ENCODE measurements around the gene NPAS2. TPM values are rescaled to one million over a fixed set of nuclear protein-coding genes. Genes with fewer than 3 reads are reported as not detected.

NPAS2 gene
- total RNA-seq, 6 donors from 2014 or later, result 13.8 to 52.5 (median 23.0) TPM

DNA sequence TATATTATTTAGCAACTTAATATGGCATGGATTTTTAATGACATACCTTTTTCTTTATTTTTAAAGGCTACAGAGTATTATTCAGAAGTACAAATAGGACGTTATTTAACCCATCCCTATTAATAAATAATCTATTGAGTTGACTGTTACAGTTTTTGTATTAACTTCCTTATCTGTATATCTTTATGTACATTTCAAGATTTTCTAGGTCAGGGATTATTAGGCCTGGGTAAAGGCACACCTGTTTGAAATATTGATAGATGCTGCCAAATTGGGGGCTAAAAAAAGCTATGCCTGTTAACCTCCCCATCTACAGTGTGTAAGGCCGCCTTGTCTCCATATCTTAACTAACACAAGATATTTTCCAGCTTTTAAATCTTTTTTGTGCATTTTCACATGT, 6.6 kb downstream of the NPAS2 start:
- Histone ChIP-seq H3K9me3 (peaks cover 0 to 5% (median 0%) of the 10 kb centered on the region in 4 donors), H3K4me3 (no peak overlapping the region), H3K27ac (no peak overlapping the region), H3K36me3 (no peaks in the 10 kb centered on the region), H3K27me3 (no peaks in the 10 kb centered on the region), H3K4me1 (no peaks in the 10 kb centered on the region)
- no peak for TF ChIP-seq POLR2AphosphoS5 (IDR thresholded peaks at IDR 0.05)
- no peak for TF ChIP-seq POLR2A (IDR thresholded peaks at IDR 0.05)
- TF ChIP-seq EP300 (IDR thresholded peaks at IDR 0.05), result no peak
- TF ChIP-seq, protein P1, sequence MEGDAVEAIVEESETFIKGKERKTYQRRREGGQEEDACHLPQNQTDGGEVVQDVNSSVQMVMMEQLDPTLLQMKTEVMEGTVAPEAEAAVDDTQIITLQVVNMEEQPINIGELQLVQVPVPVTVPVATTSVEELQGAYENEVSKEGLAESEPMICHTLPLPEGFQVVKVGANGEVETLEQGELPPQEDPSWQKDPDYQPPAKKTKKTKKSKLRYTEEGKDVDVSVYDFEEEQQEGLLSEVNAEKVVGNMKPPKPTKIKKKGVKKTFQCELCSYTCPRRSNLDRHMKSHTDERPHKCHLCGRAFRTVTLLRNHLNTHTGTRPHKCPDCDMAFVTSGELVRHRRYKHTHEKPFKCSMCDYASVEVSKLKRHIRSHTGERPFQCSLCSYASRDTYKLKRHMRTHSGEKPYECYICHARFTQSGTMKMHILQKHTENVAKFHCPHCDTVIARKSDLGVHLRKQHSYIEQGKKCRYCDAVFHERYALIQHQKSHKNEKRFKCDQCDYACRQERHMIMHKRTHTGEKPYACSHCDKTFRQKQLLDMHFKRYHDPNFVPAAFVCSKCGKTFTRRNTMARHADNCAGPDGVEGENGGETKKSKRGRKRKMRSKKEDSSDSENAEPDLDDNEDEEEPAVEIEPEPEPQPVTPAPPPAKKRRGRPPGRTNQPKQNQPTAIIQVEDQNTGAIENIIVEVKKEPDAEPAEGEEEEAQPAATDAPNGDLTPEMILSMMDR (IDR thresholded peaks at IDR 0.05), result no peak
- ATAC-seq (ENCODE audit: low FRiP score in 2 of 2), result no peak
- DNase-seq, result no peak
- 76 to 86% methylated on average over 2 of the region's 2 CpGs for WGBS, 2 donors

DNA sequence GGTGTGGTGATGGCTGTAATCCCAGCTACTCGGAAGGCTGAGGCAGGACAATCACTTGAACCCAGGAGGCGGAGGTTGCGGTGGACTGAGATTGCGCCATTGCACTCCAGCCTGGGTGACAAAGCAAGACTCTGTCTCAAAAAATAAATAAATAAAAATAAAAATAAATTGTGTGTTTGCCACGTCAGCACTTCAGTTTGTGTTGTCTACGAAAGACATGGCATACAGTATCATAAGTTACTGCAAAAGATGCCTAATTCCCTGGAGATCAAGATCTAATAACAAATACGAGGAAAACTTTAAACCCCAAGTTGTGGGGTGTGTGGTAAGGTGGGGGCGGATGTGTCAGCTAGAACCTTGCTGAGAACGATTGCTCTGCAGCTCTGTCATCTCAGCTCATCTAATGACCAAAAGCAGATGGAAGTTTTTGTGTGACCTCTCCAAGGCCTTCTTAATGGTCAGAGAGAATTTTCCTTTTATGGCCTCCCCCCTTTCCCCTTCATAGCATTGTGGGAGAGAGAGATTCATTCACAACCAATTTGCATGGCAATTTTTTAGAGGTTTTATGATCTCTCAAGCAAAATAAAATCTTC, 11.3 kb downstream of the NPAS2 start:
- Histone ChIP-seq H3K27me3 (no peaks in the 10 kb centered on the region), H3K9me3 (peaks cover 0 to 5% (median 0%) of the 10 kb centered on the region in 4 donors), H3K4me1 (peaks cover 0 to 15% (median 6%) of the 10 kb centered on the region in 4 donors), H3K36me3 (no peaks in the 10 kb centered on the region), H3K27ac (no peak overlapping the region), H3K4me3 (no peak overlapping the region)
- ATAC-seq (ENCODE audit: low FRiP score in 2 of 2), result no peak
- WGBS, 2 donors, result 77 to 78% methylated on average over 9 of the region's 9 CpGs
- DNase-seq, result no peak
- TF ChIP-seq, protein P1 (IDR thresholded peaks at IDR 0.05), result no peak
- TF ChIP-seq EP300 (IDR thresholded peaks at IDR 0.05) (no peak), POLR2AphosphoS5 (IDR thresholded peaks at IDR 0.05) (no peak), POLR2A (IDR thresholded peaks at IDR 0.05) (no peak)

DNA sequence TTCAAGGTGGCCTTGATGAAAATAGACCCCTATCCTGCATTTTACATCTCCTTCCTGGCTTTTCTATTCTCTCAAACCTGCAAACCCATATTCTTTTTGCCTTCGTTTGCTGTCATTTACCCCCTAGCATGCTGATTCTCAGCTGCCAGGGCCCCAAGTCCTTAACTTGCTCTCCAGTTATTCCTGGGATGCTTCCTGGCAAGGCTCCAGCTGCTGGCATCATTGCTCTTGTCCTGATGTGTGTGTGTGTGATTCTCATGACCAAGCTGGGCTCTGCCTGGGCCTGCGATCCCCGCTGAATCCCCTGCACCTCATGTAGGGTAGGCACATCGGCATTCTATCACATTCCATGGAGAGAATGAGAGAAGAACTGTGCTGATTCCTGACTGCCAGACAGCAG, 11.9 kb downstream of the NPAS2 start:
- Histone ChIP-seq H3K27ac (no peak overlapping the region), H3K27me3 (no peaks in the 10 kb centered on the region), H3K4me1 (peaks cover 0 to 15% (median 6%) of the 10 kb centered on the region in 4 donors), H3K9me3 (peaks cover 0 to 5% (median 0%) of the 10 kb centered on the region in 4 donors), H3K36me3 (no peaks in the 10 kb centered on the region), H3K4me3 (no peak overlapping the region)
- ATAC-seq (ENCODE audit: low FRiP score in 2 of 2) (no peak), DNase-seq (no peak)
- 91 to 97% methylated on average over 4 of the region's 4 CpGs for WGBS, 2 donors
- TF ChIP-seq POLR2A (IDR thresholded peaks at IDR 0.05) (no peak), EP300 (IDR thresholded peaks at IDR 0.05) (no peak), POLR2AphosphoS5 (IDR thresholded peaks at IDR 0.05) (no peak)
- TF ChIP-seq, protein P1 (IDR thresholded peaks at IDR 0.05), result no peak

DNA sequence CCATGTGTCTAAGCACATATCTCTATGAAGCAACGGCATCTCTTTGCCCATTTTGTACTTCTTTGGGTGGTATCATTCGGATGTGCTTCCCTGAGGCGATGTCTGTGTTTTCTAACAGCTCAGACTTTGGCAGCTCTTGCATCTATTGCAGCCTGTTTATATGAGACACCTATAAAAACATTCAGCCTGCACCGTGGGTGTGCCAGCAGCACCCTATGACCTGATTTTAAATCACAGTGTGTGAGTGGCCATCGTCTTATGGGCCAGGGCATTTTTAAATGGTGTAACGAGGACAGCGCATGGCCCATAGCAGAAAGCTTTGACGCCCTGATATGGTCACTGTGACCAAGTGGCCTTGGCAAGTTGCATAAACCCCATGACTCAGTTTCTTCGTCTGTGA, 12.9 kb downstream of the NPAS2 start:
- ATAC-seq (ENCODE audit: low FRiP score in 2 of 2) (peak; percentile 28 to 54), DNase-seq (no peak)
- no peak overlapping the region for H3K27ac ChIP-seq

More for the DNA sequence above, 12.9 kb downstream of the NPAS2 start:
- Histone ChIP-seq H3K36me3 (no peaks in the 10 kb centered on the region), H3K4me3 (no peak overlapping the region), H3K9me3 (peaks cover 0 to 4% (median 0%) of the 10 kb centered on the region in 4 donors), H3K4me1 (peaks cover 0 to 15% (median 6%) of the 10 kb centered on the region in 4 donors), H3K27me3 (no peaks in the 10 kb centered on the region)
- TF ChIP-seq POLR2A (IDR thresholded peaks at IDR 0.05) (no peak), POLR2AphosphoS5 (IDR thresholded peaks at IDR 0.05) (no peak), EP300 (IDR thresholded peaks at IDR 0.05) (no peak)
- TF ChIP-seq, protein P1 (IDR thresholded peaks at IDR 0.05), result no peak
- WGBS, 2 donors, result 57 to 70% methylated on average over 8 to 9 of the region's 9 CpGs

Measured in upper lobe of left lung (tissue), 6 donors.